Spleen (tissue), 11 donors: ENCODE data around the gene CDC6. TPM values are rescaled to one million over a fixed set of nuclear protein-coding genes. Genes with fewer than 3 reads are reported as not detected.

Source experiments
- DNase-seq: peaks from one replicate; pipeline ENCODE4 v3.0.0-alpha.2; 2020
- H3K27ac ChIP-seq, 8 donors: fragments of 200-600 bp; sonication (generic) in 7 of 8; 1 replicate in 4 of 8; 2 replicates in 4 of 8; pipeline versions ENCODE4 v1.5.0 to v1.8.0; 2016 to 2021; ENCODE audit warnings: inconsistent platforms in 4 of 8, mild to moderate bottlenecking in 4 of 8, moderate library complexity in 1 of 8
- H3K27me3 ChIP-seq, 7 donors: fragments of 200-600 bp; sonication (generic) in 6 of 7; replicated peaks in 1 of 7; 1 replicate in 4 of 7; 2 replicates in 3 of 7; pipeline versions ENCODE4 v1.5.0 to v1.8.0; 2016 to 2021; ENCODE audit warnings: inconsistent platforms in 3 of 7, mild to moderate bottlenecking in 1 of 7
- H3K36me3 ChIP-seq, 6 donors: fragments of 200-600 bp; sonication (generic) in 5 of 6; 1 replicate in 4 of 6; 2 replicates in 2 of 6; pipeline versions ENCODE4 v1.5.0 to v1.8.0; 2016 to 2021; ENCODE audit warnings: inconsistent platforms in 2 of 6
- H3K4me1 ChIP-seq, 6 donors: fragments of 200-600 bp; sonication (generic) in 5 of 6; 1 replicate in 3 of 6; 2 replicates in 3 of 6; pipeline versions ENCODE4 v1.5.0 to v1.8.0; 2016 to 2021; ENCODE audit warnings: inconsistent platforms in 3 of 6
- H3K4me3 ChIP-seq, 8 donors: fragments of 200-600 bp; sonication (generic) in 7 of 8; 1 replicate in 4 of 8; 2 replicates in 4 of 8; pipeline versions ENCODE4 v1.5.0 to v1.8.0; 2016 to 2021; ENCODE audit warnings: inconsistent platforms in 4 of 8, mild to moderate bottlenecking in 4 of 8, moderate library complexity in 2 of 8
- H3K9me3 ChIP-seq, 8 donors: fragments of 200-600 bp; sonication (generic) in 7 of 8; 1 replicate in 4 of 8; 2 replicates in 4 of 8; pipeline versions ENCODE4 v1.5.0 to v1.8.0; 2016 to 2021; ENCODE audit warnings: inconsistent platforms in 4 of 8
- CTCF ChIP-seq, 11 experiments: fragments of 200-600 bp in 7 of 11; fragments of 450-650 bp in 4 of 11; sonication (generic) in 4 of 11; IDR thresholded peaks in 8 of 11; conservative IDR thresholded peaks in 3 of 11; 1 replicate in 7 of 11; 2 replicates in 4 of 11; pipeline versions ENCODE4 v1.4.0 to v1.8.0; 2016 to 2021; ENCODE audit warnings: antibody characterized with exemption in 11 of 11, inconsistent platforms in 4 of 11, mild to moderate bottlenecking in 1 of 11
- POLR2A ChIP-seq, 3 donors: fragments of 450-650 bp; IDR thresholded peaks; one replicate each; pipeline ENCODE4 v1.5.1; 2017; ENCODE audit warnings: antibody characterized with exemption in 3 of 3, mild to moderate bottlenecking in 1 of 3
- POLR2AphosphoS5 ChIP-seq, 3 donors: sonication (generic); formaldehyde crosslinking; IDR thresholded peaks; one replicate each; pipeline ENCODE4 v1.5.1; 2017; ENCODE audit warnings: antibody characterized with exemption in 3 of 3
- WGBS, 5 donors: extraction: QIAGEN DNeasy Blood & Tissue Kit in 3 of 5; methylation state at CpG; one replicate each; pipeline versions ENCODE4 v1.1.5 to v1.1.7; 2013 to 2018; 5-methylcytosine and 5-hydroxymethylcytosine counted together
- intact Hi-C: fragments of 100-400 bp; cut with DNase I; formaldehyde crosslinking; loops from one replicate; pipeline ENCODE4 v1.15.0; 2023; ENCODE audit warnings: low total_unique reads
- polyA plus RNA-seq, 3 donors: library from polyadenylated mRNA; stranded (reverse); fragments of 200-250 nt; gene quantifications; one replicate each; pipeline ENCODE4 v1.2.1, GENCODE V29; 2013
- total RNA-seq, 7 donors: library from RNA; depleted of rRNA in 3 of 7; stranded (reverse); fragments of >200 nt in 3 of 7; fragmentation: NEBNext Ultra II Directional in 4 of 7; extraction: Animal tissue kit (Norgen Biotek cat#: 25700) in 4 of 7; gene quantifications; one replicate each; pipeline versions ENCODE4 v1.1.0 to v1.2.1, GENCODE V29; 2016 to 2021
- donor health status: healthy with polysubstance abuse.
- donor health status: DM: no; HTN: no; CAD: no; lungs with moderate emphysema.
- donor health status: DM: no; HTN: no; CAD: no.
- donor health status: Bipolar disorder and iron deficiency.
- donor health status: healthy.
- donor health status: DM: no; HTN: no; CAD: no.
- donor health status: DM: yes; HTN: yes; CAD: no.

Gene CDC6
- total and polyA plus RNA-seq, 10 donors, result 1.2 to 11.6 (median 5.1) TPM

GRCh38 chr17:40340327-40340726 lies 52.6 kb downstream of the CDC6 start:
- Histone ChIP-seq H3K36me3 (peaks cover 0 to 34% (median 0%) of the 10 kb centered on the region in 6 donors), H3K9me3 (no peaks in the 10 kb centered on the region), H3K27me3 (no peaks in the 10 kb centered on the region), H3K27ac (peak overlapping the region; percentile 78 to 97 (median 94)), H3K4me1 (peaks cover 55 to 100% (median 91%) of the 10 kb centered on the region in 6 donors), H3K4me3 (peak overlapping the region in 5 of 8 donors; percentile 66 to 81 (median 78))
- 94 to 100% (median 100%) methylated on average over 1 of the region's 1 CpG for WGBS, 5 donors
- intact Hi-C loops, result no loop called here
- TF ChIP-seq POLR2A (IDR thresholded peaks at IDR 0.05), result no peak
- TF ChIP-seq POLR2AphosphoS5 (IDR thresholded peaks at IDR 0.05), result no peak
- no peak for TF ChIP-seq CTCF (IDR thresholded peaks at IDR 0.05 in 8 of 11, conservative IDR thresholded peaks at IDR 0.05 in 3 of 11)
- no peak for DNase-seq

GRCh38 chr17:40340880-40341807 lies 53.5 kb downstream of the CDC6 start:
- H3K4me1 ChIP-seq, result peaks cover 53 to 100% (median 91%) of the 10 kb centered on the region in 6 donors
- peak overlapping the region; percentile 58 to 81 (median 68) for H3K4me3 ChIP-seq
- H3K36me3 ChIP-seq, result peaks cover 0 to 34% (median 0%) of the 10 kb centered on the region in 6 donors
- DNase-seq, result peak; percentile 99
- TF ChIP-seq CTCF (IDR thresholded peaks at IDR 0.05 in 8 of 11, conservative IDR thresholded peaks at IDR 0.05 in 3 of 11) (peak in 9 of 11 experiments; percentile 19 to 77 (median 62)), POLR2AphosphoS5 (IDR thresholded peaks at IDR 0.05) (peak; percentile 91 to 98 (median 96)), POLR2A (IDR thresholded peaks at IDR 0.05) (peak; percentile 8 to 36 (median 30))
- no peaks in the 10 kb centered on the region for H3K27me3 ChIP-seq
- intact Hi-C loops, result no loop called here
- H3K27ac ChIP-seq, result peak overlapping the region; percentile 78 to 97 (median 94)
- H3K9me3 ChIP-seq, result no peaks in the 10 kb centered on the region
- WGBS, 5 donors, result 0 to 5% (median 1%) methylated on average over 13 to 55 of the region's 55 CpGs

GRCh38 chr17:40341808-40342503 lies 54.3 kb downstream of the CDC6 start:
- peaks cover 0 to 27% (median 0%) of the 10 kb centered on the region in 6 donors for H3K36me3 ChIP-seq
- TF ChIP-seq CTCF (IDR thresholded peaks at IDR 0.05 in 8 of 11, conservative IDR thresholded peaks at IDR 0.05 in 3 of 11) (no peak), POLR2AphosphoS5 (IDR thresholded peaks at IDR 0.05) (peak; percentile 75 to 78 (median 76))
- peak; percentile 93 for DNase-seq
- intact Hi-C loops, result no loop called here
- H3K4me1 ChIP-seq, result peaks cover 60 to 100% (median 91%) of the 10 kb centered on the region in 6 donors
- WGBS, 5 donors, result 1 to 4% (median 2%) methylated on average over 32 to 55 of the region's 55 CpGs
- no peaks in the 10 kb centered on the region for H3K9me3 ChIP-seq
- H3K27me3 ChIP-seq, result no peaks in the 10 kb centered on the region
- peak overlapping the region; percentile 58 to 81 (median 68) for H3K4me3 ChIP-seq
- peak overlapping the region; percentile 78 to 97 (median 94) for H3K27ac ChIP-seq
